GM18870 (cell line): ENCODE data around the gene C5.

Source experiments
- ATAC-seq: cut with Tn5 transposase; IDR thresholded peaks from one replicate; pipeline ENCODE4 v1.9.1; 2021; ENCODE audit warnings: moderate library complexity; ENCODE audit not compliant: unreplicated experiment

The C5 gene

GRCh38 chr9:120913647-120914264, 136.3 kb downstream of the C5 start:
- no peak for ATAC-seq

DNA sequence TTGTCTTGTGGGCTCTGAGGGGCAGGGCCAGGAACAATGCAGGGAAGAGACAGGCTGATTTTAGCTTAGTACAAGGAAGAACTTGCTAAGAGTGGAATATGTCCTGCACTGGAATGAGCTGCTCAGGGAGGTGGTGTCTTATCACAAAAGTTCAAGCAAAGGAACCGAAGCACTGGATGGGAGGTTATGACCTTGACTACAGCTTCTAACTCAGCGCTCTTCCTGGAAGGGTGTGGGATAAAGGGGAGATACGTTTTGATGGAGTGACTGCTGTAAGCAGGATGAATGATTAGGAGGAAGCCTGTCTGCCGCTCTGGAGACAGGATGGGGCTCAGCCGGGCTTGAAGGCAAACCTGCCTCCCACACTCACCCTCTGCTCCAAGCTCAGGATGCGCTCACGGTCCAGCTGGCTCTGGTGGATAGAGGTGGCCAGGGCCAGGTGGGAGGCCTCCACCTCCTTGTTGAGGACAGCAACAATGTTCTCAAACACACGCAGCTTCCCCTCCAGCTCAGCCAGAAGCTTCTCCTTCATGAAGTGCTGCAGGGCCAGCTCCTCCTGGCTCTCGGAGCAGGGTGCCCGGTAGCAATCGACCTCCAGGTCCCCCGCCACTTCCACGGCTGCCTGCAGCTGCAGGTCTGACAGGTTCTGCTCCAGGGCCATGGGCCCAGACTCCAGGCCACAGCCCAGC, 137.0 kb downstream of the C5 start:
- no peak for ATAC-seq

- no peak for ATAC-seq
Observed at GRCh38 chr9:120911295-120911837, 138.7 kb downstream of the C5 start.

- no peak for ATAC-seq
Observed at GRCh38 chr9:120910643-120911042, 139.4 kb downstream of the C5 start.

- no peak for ATAC-seq
Observed at GRCh38 chr9:120909904-120910303, 140.2 kb downstream of the C5 start.

DNA sequence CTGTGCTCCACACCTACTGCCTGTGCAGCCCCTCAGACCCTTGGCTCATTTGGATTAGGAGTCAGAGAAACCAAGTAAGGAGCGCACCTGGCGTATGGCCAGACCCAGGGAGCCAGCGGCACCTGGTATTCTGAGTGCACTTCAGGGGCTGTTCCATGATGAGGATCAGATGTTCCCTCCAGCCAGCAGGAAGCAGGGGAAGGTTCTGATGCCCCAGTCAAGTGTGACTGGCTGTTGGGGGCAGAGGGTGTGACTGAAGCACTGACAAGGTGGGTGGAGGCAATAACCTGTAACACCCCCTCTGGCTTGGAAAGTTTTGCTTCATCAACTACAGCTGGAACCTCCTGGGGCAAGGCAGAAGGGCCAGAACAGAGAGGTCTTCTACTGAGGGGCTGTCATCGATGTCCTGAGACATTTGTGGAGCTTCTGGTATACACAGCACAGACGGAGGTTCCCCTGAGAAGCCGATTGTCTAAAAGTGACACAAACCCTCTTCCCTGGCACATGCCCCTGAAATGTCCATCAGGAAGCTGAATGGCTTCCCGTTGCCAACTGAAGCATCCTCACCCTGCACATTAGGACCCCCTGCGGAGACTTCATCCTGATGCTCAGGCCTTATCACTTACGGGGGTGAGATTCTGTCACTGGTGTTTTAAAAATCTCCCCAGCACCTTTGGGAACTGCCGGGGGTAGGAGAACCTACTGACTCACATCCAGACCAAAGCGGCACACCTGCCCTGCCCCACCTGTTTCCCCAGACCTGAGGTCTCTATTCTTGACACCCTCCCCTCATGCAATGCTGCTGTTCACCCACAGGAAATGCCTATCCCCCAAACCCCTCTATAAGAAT, 144.5 kb downstream of the C5 start:
- ATAC-seq = no peak

GRCh38 chr9:120904978-120905301, 145.1 kb downstream of the C5 start:
- ATAC-seq = no peak

DNA sequence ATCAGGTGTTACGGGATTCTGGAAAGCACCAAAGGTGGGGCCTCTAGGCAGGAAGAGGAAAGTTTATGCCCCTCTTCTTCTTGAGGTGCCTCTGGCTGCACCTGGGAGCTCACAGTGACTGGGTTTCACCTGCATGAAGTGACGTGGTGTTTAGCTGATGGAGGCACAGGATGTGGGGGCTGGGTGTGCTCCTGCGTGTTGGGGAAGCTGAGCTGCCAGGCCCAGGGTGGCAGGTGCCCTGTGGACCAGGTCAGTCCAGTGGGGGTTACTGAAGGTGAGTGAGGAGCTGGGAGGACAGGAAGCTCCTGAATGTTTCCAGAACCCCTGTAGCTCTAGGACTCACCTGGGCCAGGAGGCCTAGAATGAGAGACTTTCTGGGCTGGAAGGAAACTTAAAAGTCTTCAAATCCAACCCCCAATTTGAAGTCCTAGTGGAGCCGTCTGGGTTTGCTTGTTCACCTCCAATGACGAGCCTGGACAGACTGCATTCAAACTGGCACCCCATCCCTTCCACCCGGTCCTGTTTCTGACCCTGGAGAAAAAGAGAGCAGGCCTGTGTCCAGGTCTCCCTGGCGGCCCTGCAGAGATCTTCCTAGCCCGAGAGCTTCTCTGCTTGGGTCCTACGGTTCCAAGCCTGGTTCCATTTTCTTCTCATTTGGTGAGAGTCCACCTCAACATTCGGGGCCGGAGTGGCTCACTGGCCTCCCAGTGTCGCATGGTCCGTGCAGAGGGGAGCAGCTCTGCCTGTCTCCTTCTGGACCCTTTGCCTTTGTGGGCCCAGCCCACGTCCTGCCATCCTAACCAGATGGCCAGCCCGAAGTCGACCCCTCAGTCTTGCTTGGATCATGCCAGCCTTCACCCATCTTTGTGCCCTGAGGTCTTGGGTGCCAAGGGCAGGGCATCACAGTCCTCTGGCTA, 145.8 kb downstream of the C5 start:
- ATAC-seq = no peak

DNA sequence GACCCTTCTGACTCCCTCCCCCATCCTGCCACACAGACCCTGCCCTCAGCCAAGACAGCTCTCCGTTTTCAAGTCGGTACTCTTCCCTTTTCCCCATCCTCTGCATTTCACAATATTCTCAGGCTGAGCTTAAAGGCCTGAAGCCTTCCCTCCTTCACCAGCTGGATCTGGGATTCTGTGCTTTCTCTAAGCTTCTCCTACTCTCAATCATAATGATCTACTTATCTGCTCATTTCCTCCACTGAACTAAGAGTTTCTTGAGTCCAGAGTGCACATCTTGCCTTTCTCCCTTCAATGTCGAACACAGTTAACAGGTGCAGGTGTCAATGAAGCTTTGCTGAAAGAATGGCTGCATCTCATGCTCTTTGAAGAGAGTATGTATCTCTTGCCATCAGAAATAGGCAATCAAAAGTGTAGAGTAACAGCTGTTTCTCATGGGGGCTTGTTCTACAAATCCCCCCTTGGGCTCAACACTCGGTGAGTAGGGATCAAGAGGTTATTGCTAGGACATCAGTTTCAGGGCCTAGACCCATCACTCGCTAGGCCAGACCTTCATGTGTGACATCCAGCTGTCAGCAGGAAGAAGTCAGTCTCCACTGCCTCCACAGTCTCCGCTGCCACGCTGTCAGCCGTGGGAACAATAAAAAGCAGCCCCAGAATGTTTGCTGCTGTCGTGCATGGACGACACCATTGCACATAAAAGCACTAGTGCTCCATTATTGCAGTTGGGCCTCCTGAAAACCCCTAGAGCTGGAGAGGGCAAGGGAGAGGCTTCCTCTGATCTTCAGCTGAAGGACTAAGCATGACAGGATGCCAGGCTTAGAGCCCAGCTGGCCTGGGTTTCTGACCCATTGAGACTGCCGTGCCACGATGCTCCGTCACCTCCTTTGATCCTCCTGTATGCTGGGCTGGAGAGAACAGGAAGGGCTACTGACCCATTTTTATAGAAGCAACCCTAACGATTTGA, 147.2 kb downstream of the C5 start:
- ATAC-seq = no peak
